Ovary (tissue), 3 donors: ENCODE measurements around the gene ANKUB1.

Experiments
- EP300 ChIP-seq: sonication (generic); formaldehyde crosslinking; IDR thresholded peaks from one replicate; pipeline ENCODE4 v1.6.1; 2017; ENCODE audit warnings: antibody characterized with exemption
- POLR2A ChIP-seq: fragments of 450-650 bp; IDR thresholded peaks from one replicate; pipeline ENCODE4 v1.6.1; 2017; ENCODE audit warnings: antibody characterized with exemption, mild to moderate bottlenecking, moderate library complexity
- TF ChIP-seq, protein P1 (sequence below), 3 donors: fragments of 450-650 bp in 2 of 3; fragments of 200-600 bp in 1 of 3; IDR thresholded peaks; one replicate each; pipeline versions ENCODE4 v1.5.1 to v1.8.0; 2016 to 2022; ENCODE audit warnings: antibody characterized with exemption in 3 of 3, mild to moderate bottlenecking in 1 of 3
- donor health status: DM: no; HTN: no; CAD: no.

- TF ChIP-seq POLR2A (no peak), EP300 (no peak)
- TF ChIP-seq, protein P1, sequence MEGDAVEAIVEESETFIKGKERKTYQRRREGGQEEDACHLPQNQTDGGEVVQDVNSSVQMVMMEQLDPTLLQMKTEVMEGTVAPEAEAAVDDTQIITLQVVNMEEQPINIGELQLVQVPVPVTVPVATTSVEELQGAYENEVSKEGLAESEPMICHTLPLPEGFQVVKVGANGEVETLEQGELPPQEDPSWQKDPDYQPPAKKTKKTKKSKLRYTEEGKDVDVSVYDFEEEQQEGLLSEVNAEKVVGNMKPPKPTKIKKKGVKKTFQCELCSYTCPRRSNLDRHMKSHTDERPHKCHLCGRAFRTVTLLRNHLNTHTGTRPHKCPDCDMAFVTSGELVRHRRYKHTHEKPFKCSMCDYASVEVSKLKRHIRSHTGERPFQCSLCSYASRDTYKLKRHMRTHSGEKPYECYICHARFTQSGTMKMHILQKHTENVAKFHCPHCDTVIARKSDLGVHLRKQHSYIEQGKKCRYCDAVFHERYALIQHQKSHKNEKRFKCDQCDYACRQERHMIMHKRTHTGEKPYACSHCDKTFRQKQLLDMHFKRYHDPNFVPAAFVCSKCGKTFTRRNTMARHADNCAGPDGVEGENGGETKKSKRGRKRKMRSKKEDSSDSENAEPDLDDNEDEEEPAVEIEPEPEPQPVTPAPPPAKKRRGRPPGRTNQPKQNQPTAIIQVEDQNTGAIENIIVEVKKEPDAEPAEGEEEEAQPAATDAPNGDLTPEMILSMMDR (IDR thresholded peaks at IDR 0.05), result no peak
These were observed 55.5 kb downstream of the ANKUB1 start for GRCh38 chr3:149736953-149737205.
